Activated CD4-positive, CD25-positive, alpha-beta regulatory T cell treated with anti-CD3 and anti-CD28 coated beads, Interleukin-2, amount 50 U/mL, for 16 hours (primary cell): Measurements from ENCODE around the gene SDK1.

Experiments
- DNase-seq: peaks from one replicate; pipeline ENCODE4 v3.0.0-alpha.2; 2020; ENCODE audit warnings: low read depth, low spot score

SDK1 gene

GRCh38 chr7:4069268-4070095 lies 768.4 kb downstream of the SDK1 start:
- no peak for DNase-seq

DNA sequence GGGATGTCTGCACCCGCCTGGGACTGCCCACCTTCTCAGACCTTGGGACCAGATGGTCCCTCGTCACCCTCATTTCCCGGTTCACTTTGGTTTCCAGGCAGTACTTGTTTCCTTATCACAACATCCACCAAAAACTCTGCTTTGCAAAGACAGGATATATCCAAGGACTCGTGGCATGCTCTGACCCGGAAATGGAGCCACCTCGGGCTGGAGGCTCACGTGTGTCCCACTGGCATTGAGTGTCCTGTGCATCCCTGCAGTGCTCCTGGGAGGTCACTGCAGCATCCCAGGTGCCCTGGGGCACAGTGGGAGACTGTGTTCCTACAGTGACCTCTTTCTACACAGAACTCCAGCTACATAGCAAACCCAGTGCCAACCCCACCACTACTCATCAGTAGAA lies 769.2 kb downstream of the SDK1 start:
- no peak for DNase-seq

- no peak for DNase-seq
These were observed 770.5 kb downstream of the SDK1 start for GRCh38 chr7:4071370-4072058.

- no peak for DNase-seq
These were observed 771.3 kb downstream of the SDK1 start for GRCh38 chr7:4072161-4072925.

DNA sequence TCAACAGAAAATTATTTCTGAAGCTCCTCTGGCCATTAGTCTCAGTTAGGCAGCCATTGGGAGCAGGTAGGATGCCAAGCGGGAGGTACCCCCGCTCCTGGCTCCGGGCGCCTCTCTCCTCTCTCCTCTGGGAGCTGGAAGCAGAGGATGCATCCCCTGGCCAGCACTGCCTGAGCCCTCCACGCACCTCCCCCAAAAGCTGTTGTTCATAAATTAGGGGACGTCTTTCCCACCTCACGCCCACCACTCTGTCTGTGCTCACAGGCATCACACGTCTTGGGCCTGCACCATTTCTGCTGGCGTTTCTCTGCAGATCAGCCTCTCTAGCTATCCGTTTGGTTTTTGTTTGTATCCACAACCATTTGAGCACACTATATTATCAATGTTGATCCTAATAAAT lies 772.0 kb downstream of the SDK1 start:
- DNase-seq: no peak

- no peak for DNase-seq
These were observed 772.7 kb downstream of the SDK1 start for GRCh38 chr7:4073750-4074149.

DNA sequence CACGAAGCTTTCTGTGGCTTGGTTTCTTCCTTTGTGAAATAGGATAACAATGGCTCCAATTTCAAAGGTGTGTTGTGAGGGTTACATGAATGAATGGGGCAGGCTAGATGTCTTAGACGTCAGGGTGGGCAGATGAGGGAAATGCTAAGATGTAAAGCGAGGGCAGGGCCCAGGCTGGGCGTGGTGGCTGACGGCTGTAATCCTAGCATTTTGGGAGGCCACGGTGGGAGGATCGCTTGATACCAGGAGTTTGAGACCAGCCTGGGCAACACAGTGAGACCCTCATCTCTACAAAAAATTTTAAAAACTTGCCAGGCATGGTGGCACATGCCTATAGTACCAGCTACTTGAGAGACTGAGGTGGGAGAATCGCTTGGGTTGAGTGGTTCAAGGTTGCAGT lies 773.4 kb downstream of the SDK1 start:
- no peak for DNase-seq

- no peak for DNase-seq
These were observed 773.9 kb downstream of the SDK1 start for GRCh38 chr7:4074994-4075393.

DNA sequence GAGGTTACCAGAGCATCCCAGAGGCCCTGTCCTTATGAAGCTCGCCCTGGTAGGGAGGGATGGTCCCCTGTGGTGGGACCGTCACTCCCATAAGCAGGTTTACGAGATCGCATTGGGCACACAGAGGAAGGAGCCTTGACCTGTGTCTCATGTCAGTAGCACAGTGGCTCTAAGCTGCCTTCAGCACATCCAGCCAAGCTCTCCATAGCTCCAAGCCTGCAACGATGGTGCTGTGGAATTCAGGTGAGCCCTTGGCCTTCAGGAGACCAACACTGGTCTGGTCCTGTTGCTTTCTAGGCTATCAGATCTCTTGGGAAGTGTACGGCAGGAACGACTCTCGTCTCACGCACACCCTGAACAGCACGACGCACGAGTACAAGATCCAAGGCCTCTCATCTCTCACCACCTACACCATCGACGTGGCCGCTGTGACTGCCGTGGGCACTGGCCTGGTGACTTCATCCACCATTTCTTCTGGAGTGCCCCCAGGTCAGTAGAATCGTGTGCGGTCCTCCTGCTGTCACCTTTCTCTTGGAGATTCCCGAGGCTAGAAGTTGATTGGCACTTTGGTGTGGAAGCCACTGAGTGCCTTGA lies 775.7 kb downstream of the SDK1 start:
- DNase-seq: no peak

DNA sequence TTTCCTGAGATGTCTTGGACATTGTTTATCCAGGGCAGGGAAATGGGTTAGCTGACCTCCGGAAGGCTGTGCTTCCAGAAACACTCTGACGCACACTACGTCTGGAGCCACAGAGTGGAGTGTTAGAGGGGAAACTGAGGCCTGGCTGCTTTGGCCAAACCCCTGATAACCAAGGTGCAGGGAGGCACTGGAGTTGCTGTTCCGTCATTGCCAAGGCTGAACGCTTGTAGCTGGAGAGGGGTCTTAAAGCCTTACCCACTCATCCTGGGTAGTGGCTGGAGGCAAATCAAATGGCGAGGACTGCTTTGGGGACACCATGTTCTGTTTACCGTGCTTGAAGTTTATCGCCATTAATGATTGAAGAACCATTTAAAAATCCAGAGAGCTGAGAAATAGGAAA lies 776.9 kb downstream of the SDK1 start:
- DNase-seq: no peak

- DNase-seq: no peak
These were observed 777.5 kb downstream of the SDK1 start for GRCh38 chr7:4078580-4078979.

GRCh38 chr7:4079366-4079765 lies 778.3 kb downstream of the SDK1 start:
- no peak for DNase-seq

- DNase-seq: no peak
These were observed 778.9 kb downstream of the SDK1 start for GRCh38 chr7:4079956-4080355.

- no peak for DNase-seq
These were observed 779.9 kb downstream of the SDK1 start for GRCh38 chr7:4080954-4081353.

DNA sequence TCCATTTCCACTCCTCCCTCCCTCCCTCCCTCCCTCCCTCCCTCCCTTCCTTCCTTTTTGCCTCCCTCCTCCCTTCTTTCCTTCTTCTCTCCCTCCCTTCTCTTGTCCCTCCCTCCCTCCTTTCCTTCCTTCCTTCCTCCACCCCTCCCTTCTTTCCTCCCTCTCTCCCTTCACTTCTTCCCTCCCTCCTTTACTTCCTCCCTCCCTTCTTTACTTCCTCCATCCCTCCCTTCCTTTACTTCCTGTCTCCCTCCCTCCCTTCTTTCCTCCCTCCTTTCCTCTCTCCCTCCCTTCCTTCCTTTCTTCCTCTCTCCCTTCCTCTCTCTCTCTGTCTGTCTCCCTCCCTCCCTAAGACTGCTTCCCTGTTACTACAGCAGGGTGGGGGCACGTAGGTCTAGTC lies 782.5 kb downstream of the SDK1 start:
- DNase-seq: no peak

DNA sequence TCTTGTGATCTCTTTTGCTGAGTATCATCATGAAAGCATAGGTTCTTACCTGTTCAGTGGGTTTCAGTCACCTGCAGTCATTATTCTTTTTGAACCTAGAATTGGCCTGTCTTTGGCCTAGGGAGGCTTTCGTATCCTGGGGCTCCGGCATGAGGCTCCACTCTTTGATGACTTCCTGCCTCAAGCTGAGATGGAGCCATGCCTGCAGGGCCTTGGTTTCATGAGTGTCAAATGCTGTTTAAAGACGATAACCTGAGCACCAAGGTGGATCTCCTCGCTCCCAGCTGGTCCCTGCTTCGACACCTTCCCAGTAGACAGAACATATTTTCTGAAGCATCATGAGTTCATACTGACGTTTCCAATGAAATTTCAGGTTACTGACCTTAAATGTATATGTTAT lies 783.2 kb downstream of the SDK1 start:
- no peak for DNase-seq

- DNase-seq: no peak
These were observed 785.1 kb downstream of the SDK1 start for GRCh38 chr7:4085937-4086691.

GRCh38 chr7:4086723-4087122 lies 785.7 kb downstream of the SDK1 start:
- DNase-seq: no peak

DNA sequence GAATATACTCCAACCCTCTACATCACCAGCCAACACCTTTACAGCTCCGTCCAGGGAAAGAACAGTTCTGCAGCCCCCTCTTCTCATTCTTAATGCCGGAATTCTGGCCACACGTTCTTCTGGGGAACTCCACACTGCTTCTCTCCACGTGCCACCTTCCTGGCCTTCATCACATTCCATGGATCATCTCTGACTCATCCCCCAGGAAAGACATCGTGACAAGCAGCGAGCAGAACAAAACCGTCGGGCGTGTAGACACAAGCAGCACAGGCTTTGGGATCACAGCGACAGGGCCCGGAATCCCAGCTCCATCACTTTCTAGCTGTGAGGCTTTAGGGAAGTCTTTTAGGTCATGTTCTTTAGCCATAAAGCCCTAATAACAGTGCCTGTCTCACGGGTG lies 790.7 kb downstream of the SDK1 start:
- no peak for DNase-seq

- no peak for DNase-seq
These were observed 792.0 kb downstream of the SDK1 start for GRCh38 chr7:4093035-4093434.

- no peak for DNase-seq
These were observed 792.4 kb downstream of the SDK1 start for GRCh38 chr7:4093483-4093882.
